ENCODE results near the gene PPP2R3B.
"Not testable (repeated sequence)": the region's sequence is repeated elsewhere in the genome, so short reads cannot be mapped to it uniquely, and the experiment has no call there.

Gene PPP2R3B

DNA sequence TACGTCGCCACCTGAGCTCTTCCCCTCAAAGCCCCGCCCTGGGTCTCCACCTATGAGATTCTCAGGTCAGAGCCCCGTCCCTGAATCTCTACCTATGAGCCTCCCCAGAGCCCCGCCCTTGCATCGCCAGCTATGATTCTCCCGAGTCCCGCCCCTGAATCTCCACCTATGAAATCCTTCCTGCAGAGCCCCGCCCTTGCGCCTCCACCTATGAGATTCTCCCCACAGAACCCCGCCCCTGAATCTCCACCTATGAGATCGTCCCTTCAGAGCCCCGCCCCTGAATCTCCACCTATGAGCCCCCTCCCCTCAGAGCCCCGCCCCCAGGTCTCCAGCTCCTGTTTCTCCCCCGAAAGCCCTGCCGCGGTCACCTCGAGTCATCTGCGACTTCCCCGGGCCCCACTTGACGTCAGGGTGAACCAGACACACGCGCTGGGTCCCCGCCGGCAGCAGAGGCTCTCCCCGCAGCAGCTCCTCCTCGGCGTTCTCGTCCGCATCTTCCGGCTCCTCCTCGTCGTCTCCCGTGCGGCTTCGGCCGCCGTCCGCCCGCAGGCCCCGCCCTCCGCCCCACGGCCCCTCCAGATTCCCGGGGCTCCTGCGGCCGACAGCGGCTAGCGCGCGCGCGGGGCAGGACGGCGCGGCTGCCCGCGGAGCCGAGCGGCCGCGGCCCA lies 68.5 kb downstream of the PPP2R3B start:
- DNase-seq, result peak; percentile 99

GRCh38 chrX:317424-318067 lies 69.2 kb downstream of the PPP2R3B start:
- no peak for DNase-seq

- DNase-seq, result no peak
These were observed 70.1 kb downstream of the PPP2R3B start for GRCh38 chrX:316351-317325.

DNA sequence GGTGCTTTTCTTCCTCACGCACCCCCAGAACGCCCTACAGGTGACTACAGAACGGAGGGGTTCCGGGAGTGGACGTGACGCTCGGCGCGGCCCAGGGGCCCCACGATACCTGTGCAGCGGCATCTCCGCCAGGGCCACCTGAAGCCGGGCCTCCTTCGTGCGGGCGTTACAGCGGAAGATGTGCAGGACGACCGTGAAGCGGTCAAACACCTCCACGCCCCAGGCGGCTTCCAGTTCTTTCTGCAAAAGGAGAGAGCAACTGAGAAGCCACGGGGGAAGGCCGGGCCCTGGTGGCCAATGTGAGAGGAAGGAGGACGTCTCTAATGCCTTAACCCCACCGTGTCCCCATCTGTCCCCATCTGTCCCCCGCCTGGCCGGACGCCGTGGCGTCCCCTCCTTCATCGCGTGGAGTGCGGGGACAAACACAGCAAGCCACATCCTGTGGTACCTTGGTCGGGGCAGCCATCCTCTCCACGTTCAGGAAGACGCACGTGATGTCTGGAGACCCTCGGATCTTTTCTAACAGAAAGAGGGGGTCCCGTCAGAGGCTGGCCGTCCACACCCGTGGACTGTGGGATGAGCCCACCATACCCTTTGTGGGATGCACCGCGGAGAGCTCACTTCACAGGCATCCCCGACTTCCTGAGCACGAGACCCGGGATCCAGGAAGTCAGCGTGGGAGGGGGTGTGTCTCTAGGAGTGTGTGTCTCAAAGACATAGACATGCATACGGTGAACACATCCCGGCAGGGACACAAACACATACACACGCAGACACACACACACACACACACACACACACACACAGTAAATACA lies 71.7 kb downstream of the PPP2R3B start:
- DNase-seq, result no peak

DNA sequence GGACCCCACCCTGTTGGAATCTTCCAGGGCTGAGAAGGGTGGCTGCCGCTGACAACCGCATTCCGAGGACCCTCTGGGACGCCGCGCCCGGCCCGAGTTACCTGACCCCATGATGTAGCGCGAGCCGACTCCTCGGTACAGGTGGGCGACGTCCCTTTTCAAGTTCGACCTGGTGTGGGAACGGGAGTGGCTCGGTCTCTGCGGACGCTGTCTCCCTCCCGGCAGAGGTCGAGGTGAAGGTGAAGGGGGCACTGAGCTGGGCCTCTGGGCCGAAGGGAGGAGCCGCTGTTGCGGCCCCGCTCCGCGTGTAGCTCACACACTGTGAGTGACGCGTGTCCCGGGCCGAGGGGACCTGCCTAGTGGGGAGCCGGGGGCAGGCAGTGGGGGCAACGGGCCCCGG lies 72.7 kb downstream of the PPP2R3B start:
- DNase-seq, result no peak

- DNase-seq, result no peak
These were observed 73.2 kb downstream of the PPP2R3B start for GRCh38 chrX:313546-313945.

GRCh38 chrX:312621-313331 lies 73.9 kb downstream of the PPP2R3B start:
- no peak for DNase-seq

DNA sequence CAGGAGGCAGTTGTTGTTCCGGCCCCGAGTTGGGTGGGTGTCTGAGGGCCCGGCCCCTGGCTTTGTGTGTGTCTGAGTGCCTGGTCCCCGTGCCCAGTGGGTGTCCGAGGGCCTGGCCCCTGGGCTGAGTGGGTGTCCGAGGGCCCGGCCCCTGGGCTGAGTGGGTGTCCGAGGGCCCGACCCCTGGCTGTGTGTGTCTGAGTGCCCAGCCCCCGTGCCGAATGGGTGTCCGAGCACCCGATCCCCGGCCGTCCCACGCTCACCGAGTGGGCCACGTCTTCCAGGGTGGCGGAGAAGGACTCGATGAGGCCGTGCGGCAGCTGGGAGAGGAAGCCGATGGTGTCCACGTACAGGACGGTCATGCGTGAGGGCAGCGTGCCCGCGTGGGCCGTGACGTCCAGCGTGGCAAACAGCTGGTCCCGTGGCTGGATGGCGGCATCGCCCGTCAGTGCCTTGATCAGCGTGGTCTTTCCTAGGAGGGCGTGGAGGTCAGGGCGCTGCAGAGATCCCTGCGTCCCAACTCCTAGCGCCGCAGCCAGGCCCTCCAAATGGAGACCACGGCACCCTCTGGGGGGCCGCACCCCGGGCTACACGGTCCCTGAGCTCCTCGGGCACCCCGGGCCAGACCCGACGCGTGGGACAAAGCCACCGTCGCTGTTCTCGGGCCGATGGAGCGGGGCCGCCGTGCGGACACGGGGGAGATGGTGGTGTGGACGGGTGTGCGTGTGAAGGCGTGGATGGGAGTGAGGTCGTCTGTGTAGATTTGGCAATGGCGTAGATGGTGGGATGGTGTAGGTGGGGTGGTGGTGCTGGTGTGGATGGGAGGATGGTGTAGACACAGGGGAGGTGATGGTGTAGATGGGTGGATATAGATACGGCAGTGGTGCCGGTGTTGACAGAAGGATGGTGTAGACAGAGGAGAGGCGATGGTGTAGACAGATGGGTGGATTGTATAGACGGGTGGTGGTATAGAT lies 75.3 kb downstream of the PPP2R3B start:
- no peak for DNase-seq

GRCh38 chrX:310621-311155 lies 76.0 kb downstream of the PPP2R3B start:
- no peak for DNase-seq

DNA sequence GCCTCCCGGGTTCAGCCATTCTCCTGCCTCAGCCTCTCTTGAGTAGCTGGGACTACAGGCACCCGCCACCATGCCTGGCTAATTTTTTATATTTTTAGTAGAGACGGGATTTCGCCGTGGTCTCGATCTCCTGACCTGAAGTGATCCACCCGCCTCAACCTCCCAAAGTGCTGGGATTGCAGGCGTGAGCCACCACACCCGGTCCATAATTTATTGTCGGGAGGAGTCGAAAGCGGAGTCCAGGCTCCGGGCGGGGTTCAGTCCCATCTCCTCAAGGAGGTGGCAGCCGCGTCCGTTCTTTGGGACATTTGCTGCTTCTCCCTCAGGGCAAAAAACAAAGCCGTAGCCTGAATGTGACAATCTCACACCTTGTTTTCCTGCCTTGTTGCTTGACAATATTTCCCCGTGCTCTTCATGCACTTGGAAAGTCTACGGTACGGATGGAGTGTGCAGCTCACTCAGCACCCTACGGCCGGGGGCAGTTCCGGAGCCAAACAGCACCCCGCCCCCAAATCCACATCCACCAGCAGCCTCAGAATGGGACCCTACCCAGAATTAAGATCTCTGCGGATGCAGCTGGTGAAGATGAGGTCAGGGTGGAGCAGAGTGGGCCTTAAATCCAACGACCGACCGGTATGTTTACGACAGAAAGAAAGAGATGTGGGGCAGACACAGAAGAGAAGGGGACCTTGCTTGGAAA lies 77.7 kb downstream of the PPP2R3B start:
- DNase-seq, result no peak

DNA sequence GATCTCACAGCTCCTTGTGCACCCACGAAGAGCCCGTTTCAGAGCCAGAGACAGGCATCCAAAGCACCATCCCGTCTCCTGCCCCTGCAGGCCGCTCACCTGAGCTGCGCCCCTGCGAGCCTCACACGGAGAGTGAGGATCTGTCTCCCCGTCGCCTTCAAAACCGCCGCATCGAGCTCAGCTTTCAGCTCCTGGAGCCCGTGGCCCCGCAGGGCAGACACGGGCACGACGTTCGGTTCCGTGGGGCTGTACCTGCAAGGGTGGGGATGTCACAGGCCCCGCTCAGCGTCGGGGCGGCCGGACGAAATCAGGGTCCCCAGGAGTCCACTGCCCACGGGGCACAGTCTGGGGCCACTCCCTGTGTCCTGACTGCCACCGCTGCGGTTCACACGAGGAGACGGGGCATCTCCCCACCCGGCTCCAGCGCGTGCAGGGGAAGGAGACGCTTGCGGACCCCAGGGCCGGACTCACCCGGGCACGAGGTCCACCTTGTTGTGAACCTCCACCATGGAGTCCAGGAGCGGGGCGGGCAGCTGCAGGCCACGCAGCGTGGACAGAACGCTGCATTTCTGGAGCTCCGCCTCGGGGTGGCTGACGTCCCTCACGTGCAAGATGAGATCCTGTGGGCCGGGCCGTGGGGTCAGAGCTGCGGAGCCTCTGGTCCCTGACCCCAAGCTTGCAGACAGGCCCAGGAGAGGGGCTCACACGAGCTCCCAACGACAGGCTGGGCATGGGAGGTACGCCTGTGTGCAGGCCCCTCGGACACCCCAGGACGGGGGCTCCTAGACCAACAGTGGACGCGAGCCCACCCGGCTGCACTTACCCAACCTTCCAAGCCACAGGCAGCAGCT lies 79.2 kb downstream of the PPP2R3B start:
- no peak for DNase-seq

GRCh38 chrX:306614-307251 lies 80.0 kb downstream of the PPP2R3B start:
- not testable (repeated sequence) for DNase-seq

- peak; percentile 16 for DNase-seq
These were observed 80.7 kb downstream of the PPP2R3B start for GRCh38 chrX:305781-306613.

GRCh38 chrX:302975-303374 lies 83.7 kb downstream of the PPP2R3B start:
- no peak for DNase-seq

- no peak for DNase-seq
These were observed 86.4 kb downstream of the PPP2R3B start for GRCh38 chrX:300334-300733.

DNA sequence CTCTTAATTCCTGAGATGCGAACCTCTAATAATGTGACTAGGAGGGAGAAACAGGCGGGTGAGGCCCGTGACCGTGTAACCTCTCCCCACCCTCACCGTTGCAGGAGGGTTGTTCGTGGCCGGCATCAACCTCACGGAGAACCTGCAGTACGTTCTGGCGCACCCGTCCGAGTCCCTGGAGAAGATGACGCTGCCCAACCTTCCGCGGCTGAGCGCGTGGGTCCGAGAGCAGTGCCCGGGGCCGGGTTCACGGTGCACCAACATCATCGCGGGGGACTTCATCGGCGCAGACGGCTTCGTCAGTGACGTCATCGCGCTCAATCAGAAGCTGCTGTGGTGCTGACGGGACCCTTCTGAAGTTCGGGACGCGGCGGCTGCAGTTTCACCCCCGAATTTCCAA lies 87.7 kb downstream of the PPP2R3B start:
- no peak for DNase-seq

DNA sequence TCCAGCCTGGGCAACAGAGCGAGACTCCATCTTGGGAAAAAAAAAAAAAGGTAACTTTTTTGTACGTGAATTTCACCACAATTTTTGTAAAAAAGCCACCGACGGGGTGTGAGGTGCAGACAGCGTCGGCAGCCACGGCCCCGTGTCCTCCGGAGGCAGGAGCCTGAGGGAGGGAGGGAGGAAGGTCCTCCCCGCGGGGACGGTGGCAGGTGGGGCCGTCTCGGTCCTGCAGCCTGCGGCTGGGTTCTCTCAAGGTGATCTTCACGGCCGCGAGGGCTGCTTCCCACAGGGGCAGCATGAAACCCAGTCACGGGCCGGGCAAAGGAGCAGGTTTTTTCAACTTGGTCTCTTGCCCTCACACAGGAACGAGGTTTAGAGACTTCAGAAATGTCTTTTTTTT lies 91.6 kb downstream of the PPP2R3B start:
- no peak for DNase-seq

Measured in CD4-positive, alpha-beta T cell treated with Interleukin-10 for 1 hour (primary cell).